ENCODE results near the gene GALNT1. TPM values are rescaled to one million over a fixed set of nuclear protein-coding genes. Genes with fewer than 3 reads are reported as not detected.
A peak's percentile ranks its signal among the peaks of the same experiment; 100 is the strongest.
"Not testable (repeated sequence)": the region's sequence is repeated elsewhere in the genome, so short reads cannot be mapped to it uniquely, and the experiment has no call there.

GALNT1 gene
- 11.6 TPM for polyA plus RNA-seq (2012; ENCODE audit: low read depth, missing spikeins)

- TF ChIP-seq POU2F2 (IDR thresholded peaks at IDR 0.05; ENCODE audit: low read depth, low read length) = no peak
- TF ChIP-seq TAF1 (IDR thresholded peaks at IDR 0.05; ENCODE audit: low read depth, low read length) = no peak
- TF ChIP-seq PAX5 (IDR thresholded peaks at IDR 0.05; ENCODE audit: insufficient read depth, low read length, severe bottlenecking) = no peak
- no peak for TF ChIP-seq POLR2AphosphoS5 (IDR thresholded peaks at IDR 0.05; ENCODE audit: low read depth, low read length)
- no peak for TF ChIP-seq SPI1 (IDR thresholded peaks at IDR 0.05; ENCODE audit: low read depth, low read length)
- TF ChIP-seq POLR2A (IDR thresholded peaks at IDR 0.05; ENCODE audit: low read depth, low read length) = no peak
- no peak for DNase-seq (ENCODE audit: insufficient read length, low spot score)
Measured at GRCh38 chr18:35581546-35581897, at the start of gene GALNT1. Gene GALNT1, plus strand, starts transcription at chr18:35581740. Its CDS starts 72,923 bp downstream, at chr18:35654663.

GRCh38 chr18:35533916-35534405 is 47.6 kb upstream of the GALNT1 start:
- TF ChIP-seq PAX5 (IDR thresholded peaks at IDR 0.05; ENCODE audit: insufficient read depth, low read length, severe bottlenecking) = no peak
- no peak for TF ChIP-seq POLR2A (IDR thresholded peaks at IDR 0.05; ENCODE audit: low read depth, low read length)
- FAIRE-seq (no peak), DNase-seq (ENCODE audit: insufficient read length, low spot score) (no peak)

More at GRCh38 chr18:35581546-35581897, at the start of gene GALNT1:
- FAIRE-seq = no peak

GRCh38 chr18:35535297-35535696 is 46.2 kb upstream of the GALNT1 start:
- no peak for DNase-seq (ENCODE audit: insufficient read length, low spot score)
- no peak for TF ChIP-seq SPI1 (IDR thresholded peaks at IDR 0.05; ENCODE audit: low read depth, low read length)
- FAIRE-seq = no peak

- DNase-seq (ENCODE audit: insufficient read length, low spot score) = no peak
- TF ChIP-seq POLR2AphosphoS5 (IDR thresholded peaks at IDR 0.05; ENCODE audit: low read depth, low read length) (no peak), POLR2A (IDR thresholded peaks at IDR 0.05; ENCODE audit: low read depth, low read length) (no peak), SPI1 (IDR thresholded peaks at IDR 0.05; ENCODE audit: low read depth, low read length) (no peak), TAF1 (IDR thresholded peaks at IDR 0.05; ENCODE audit: low read depth, low read length) (no peak), PAX5 (IDR thresholded peaks at IDR 0.05; ENCODE audit: insufficient read depth, low read length, severe bottlenecking) (no peak), POU2F2 (IDR thresholded peaks at IDR 0.05; ENCODE audit: low read depth, low read length) (no peak)
- no peak for FAIRE-seq
Measured at GRCh38 chr18:35542356-35542755, 39.2 kb upstream of the GALNT1 start.

GRCh38 chr18:35547008-35547605 is 34.4 kb upstream of the GALNT1 start:
- FAIRE-seq (no peak), DNase-seq (ENCODE audit: insufficient read length, low spot score) (no peak)
- TF ChIP-seq PAX5 (IDR thresholded peaks at IDR 0.05; ENCODE audit: insufficient read depth, low read length, severe bottlenecking) (no peak), POU2F2 (IDR thresholded peaks at IDR 0.05; ENCODE audit: low read depth, low read length) (no peak), TAF1 (IDR thresholded peaks at IDR 0.05; ENCODE audit: low read depth, low read length) (no peak), SPI1 (IDR thresholded peaks at IDR 0.05; ENCODE audit: low read depth, low read length) (no peak), POLR2AphosphoS5 (IDR thresholded peaks at IDR 0.05; ENCODE audit: low read depth, low read length) (no peak), POLR2A (IDR thresholded peaks at IDR 0.05; ENCODE audit: low read depth, low read length) (no peak)

- TF ChIP-seq TAF1 (IDR thresholded peaks at IDR 0.05; ENCODE audit: low read depth, low read length) (no peak), POLR2AphosphoS5 (IDR thresholded peaks at IDR 0.05; ENCODE audit: low read depth, low read length) (no peak), POLR2A (IDR thresholded peaks at IDR 0.05; ENCODE audit: low read depth, low read length) (no peak), PAX5 (IDR thresholded peaks at IDR 0.05; ENCODE audit: insufficient read depth, low read length, severe bottlenecking) (no peak), SPI1 (IDR thresholded peaks at IDR 0.05; ENCODE audit: low read depth, low read length) (no peak)
- no peak for FAIRE-seq
- DNase-seq (ENCODE audit: insufficient read length, low spot score) = no peak
Measured at GRCh38 chr18:35549564-35549963, 32.0 kb upstream of the GALNT1 start.

- FAIRE-seq = no peak
- no peak for DNase-seq (ENCODE audit: insufficient read length, low spot score)
Measured at GRCh38 chr18:35553300-35553699, 28.2 kb upstream of the GALNT1 start.

GRCh38 chr18:35555538-35555937 is 26.0 kb upstream of the GALNT1 start:
- not testable (repeated sequence) for DNase-seq (ENCODE audit: insufficient read length, low spot score); FAIRE-seq

More at GRCh38 chr18:35553300-35553699, 28.2 kb upstream of the GALNT1 start:
- TF ChIP-seq SPI1 (IDR thresholded peaks at IDR 0.05; ENCODE audit: low read depth, low read length) (no peak), PAX5 (IDR thresholded peaks at IDR 0.05; ENCODE audit: insufficient read depth, low read length, severe bottlenecking) (no peak)

GRCh38 chr18:35559867-35560266 is 21.7 kb upstream of the GALNT1 start:
- TF ChIP-seq TAF1 (IDR thresholded peaks at IDR 0.05; ENCODE audit: low read depth, low read length) (no peak), POU2F2 (IDR thresholded peaks at IDR 0.05; ENCODE audit: low read depth, low read length) (no peak), PAX5 (IDR thresholded peaks at IDR 0.05; ENCODE audit: insufficient read depth, low read length, severe bottlenecking) (no peak), POLR2AphosphoS5 (IDR thresholded peaks at IDR 0.05; ENCODE audit: low read depth, low read length) (no peak), POLR2A (IDR thresholded peaks at IDR 0.05; ENCODE audit: low read depth, low read length) (no peak), SPI1 (IDR thresholded peaks at IDR 0.05; ENCODE audit: low read depth, low read length) (no peak)
- DNase-seq (ENCODE audit: insufficient read length, low spot score) = no peak
- FAIRE-seq = no peak

- FAIRE-seq = peak; percentile 72
- TF ChIP-seq POLR2AphosphoS5 (IDR thresholded peaks at IDR 0.05; ENCODE audit: low read depth, low read length) = no peak
- TF ChIP-seq PAX5 (IDR thresholded peaks at IDR 0.05; ENCODE audit: insufficient read depth, low read length, severe bottlenecking) = no peak
- no peak for TF ChIP-seq POLR2A (IDR thresholded peaks at IDR 0.05; ENCODE audit: low read depth, low read length)
- no peak for TF ChIP-seq TAF1 (IDR thresholded peaks at IDR 0.05; ENCODE audit: low read depth, low read length)
- TF ChIP-seq SPI1 (IDR thresholded peaks at IDR 0.05; ENCODE audit: low read depth, low read length) = peak; percentile 87
- DNase-seq (ENCODE audit: insufficient read length, low spot score) = no peak
Measured at GRCh38 chr18:35564795-35565453, 16.6 kb upstream of the GALNT1 start.

Data from GM12891 (cell line).